ENCODE results near the gene NARF. TPM values are rescaled to one million over a fixed set of nuclear protein-coding genes. Genes with fewer than 3 reads are reported as not detected.

The NARF gene
- total and polyA plus RNA-seq, 2 experiments from 2014 or later: 113 to 215 TPM

DNA sequence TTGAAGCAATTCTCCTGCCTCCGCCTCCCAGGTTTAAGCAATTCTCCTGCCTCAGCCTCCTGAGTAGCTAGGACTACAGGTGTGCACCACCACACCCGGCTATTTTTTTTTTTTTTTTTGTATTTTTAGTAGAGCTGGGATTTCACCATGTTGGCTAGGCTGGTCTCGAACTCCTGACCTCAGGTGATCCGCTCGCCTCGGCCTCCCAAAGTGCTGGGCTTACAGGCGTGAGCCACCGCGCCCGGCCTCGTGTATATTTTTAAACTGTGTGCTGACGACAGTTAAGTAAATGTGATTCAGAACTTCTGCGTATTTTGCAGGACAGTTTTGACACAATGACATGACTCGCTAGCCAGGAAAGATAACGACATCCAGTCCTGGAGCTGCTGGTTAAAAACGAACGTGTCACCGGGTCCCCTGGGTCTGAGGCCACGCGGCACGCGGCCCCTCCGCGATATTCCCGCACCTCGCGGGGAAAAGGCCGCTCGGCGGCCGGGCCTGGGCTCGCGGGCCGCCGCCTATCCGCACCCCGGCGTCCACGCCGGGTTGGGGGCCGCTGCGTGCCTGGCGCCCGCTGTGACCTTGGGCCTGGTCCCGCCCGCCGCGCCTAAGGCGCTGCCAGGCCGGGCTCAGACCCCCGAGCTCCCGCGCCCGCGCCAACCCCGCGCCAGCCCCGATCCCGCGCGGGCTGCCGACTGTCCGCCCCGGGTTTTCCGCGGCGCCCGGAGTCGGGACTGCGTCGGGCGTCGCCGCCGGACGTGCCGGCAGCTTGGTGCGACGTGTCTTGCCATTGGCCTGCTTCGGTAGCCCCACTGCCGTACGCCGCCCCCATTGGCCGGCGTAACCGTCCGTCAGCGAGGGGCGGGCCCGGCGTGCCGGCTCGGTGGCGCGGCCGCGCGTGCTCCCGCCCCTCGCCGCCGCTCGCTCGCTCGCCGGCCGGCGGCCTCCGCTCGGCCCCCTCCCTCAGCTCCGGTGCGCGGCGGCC, 60.6 kb downstream of the NARF start, which contains the start of gene FOXK2:
Gene FOXK2 (plus strand): TSS at position 907 of the 985 bp plus-strand sequence. CDS start 157 bp downstream, outside the sequence.
- Histone ChIP-seq H3K27me3 (no peaks in the 10 kb centered on the region), H3K27ac (peak within 1 kb of the TSS; percentile 92), H3K9me3 (ENCODE audit: low read depth) (no peaks in the 10 kb centered on the region), H3K4me1 (ENCODE audit: low read depth) (no peaks in the 10 kb centered on the region), H3K36me3 (no peaks in the 10 kb centered on the region), H3K4me3 (peak within 1 kb of the TSS; percentile 93)
- DNase-seq (ENCODE audit: low read depth in 1 of 2, low spot score in 1 of 2): peak; percentile 96 to 97
- TF ChIP-seq, protein P1, sequence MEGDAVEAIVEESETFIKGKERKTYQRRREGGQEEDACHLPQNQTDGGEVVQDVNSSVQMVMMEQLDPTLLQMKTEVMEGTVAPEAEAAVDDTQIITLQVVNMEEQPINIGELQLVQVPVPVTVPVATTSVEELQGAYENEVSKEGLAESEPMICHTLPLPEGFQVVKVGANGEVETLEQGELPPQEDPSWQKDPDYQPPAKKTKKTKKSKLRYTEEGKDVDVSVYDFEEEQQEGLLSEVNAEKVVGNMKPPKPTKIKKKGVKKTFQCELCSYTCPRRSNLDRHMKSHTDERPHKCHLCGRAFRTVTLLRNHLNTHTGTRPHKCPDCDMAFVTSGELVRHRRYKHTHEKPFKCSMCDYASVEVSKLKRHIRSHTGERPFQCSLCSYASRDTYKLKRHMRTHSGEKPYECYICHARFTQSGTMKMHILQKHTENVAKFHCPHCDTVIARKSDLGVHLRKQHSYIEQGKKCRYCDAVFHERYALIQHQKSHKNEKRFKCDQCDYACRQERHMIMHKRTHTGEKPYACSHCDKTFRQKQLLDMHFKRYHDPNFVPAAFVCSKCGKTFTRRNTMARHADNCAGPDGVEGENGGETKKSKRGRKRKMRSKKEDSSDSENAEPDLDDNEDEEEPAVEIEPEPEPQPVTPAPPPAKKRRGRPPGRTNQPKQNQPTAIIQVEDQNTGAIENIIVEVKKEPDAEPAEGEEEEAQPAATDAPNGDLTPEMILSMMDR (IDR thresholded peaks at IDR 0.05; ENCODE audit: low read depth, low read length): no peak

DNA sequence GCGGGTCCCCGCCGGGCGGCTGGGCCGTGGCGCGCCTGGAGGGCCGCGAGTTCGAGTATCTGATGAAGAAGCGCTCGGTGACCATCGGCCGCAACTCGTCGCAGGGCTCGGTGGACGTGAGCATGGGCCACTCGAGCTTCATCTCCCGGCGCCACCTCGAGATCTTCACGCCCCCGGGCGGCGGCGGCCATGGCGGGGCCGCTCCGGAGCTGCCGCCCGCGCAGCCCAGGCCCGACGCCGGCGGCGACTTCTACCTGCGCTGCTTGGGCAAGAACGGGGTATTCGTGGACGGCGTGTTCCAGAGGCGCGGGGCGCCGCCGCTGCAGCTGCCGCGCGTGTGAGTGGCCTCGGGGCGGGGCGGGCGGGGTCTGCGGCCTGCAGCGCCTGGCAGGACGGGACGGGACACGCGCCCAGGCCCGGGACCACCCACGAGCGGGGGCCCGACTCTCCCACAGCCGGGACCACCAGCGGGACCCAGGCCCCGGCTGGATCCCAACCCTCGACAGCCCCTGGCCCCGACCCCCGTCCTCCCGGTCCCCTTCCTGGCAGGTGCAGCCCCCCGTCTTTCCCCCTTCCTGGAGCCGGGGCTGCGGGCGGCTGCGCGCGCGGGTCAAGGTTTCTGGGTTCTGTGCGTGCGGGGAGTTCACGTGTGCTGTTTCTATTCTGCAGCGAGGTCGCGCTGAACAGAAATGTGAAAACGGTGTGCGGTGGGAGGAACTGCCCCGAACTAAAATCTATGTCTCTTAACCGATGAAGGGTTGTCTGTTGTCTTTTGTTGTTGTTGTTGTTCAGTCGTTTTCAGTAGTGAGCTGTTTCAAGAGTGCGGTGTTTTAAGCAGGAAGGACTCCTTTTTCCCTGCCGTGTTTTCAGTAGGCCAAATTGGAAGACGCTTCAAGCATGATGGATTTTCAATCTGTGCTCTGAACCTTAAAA, 61.7 kb downstream of the NARF start:
- peak overlapping the region; percentile 83 for H3K27ac ChIP-seq
- H3K4me1 ChIP-seq (ENCODE audit: low read depth): peaks cover 5% of the 10 kb centered on the region
- peak overlapping the region; percentile 93 for H3K4me3 ChIP-seq
- DNase-seq (ENCODE audit: low read depth in 1 of 2, low spot score in 1 of 2): peak; percentile 31 to 47
- TF ChIP-seq, protein P1 (IDR thresholded peaks at IDR 0.05; ENCODE audit: low read depth, low read length): no peak
- H3K27me3 ChIP-seq: no peaks in the 10 kb centered on the region
- H3K9me3 ChIP-seq (ENCODE audit: low read depth): no peaks in the 10 kb centered on the region
- no peaks in the 10 kb centered on the region for H3K36me3 ChIP-seq

DNA sequence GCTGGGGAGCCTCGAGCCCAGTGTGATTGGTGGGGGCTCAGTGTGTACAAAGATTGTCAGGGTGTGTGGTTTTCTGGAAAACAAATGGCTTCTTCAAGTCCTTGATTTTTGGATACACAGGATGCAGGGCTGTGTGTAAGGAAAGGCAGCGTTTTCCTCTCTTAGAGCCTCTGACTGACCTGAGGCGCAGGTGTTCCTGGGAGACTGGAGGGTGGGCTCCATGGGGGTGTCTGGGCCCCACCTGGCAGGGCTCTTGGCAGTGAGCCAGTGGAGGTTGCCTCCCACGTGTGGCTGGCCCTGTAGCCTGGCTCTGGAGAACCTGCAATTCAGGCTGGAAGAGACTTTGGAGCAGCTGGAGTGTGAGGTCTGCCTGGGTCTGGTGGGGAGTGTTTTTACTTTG, 66.0 kb downstream of the NARF start:
- Histone ChIP-seq H3K27me3 (no peaks in the 10 kb centered on the region), H3K4me3 (no peak overlapping the region), H3K4me1 (ENCODE audit: low read depth) (peaks cover 18% of the 10 kb centered on the region), H3K9me3 (ENCODE audit: low read depth) (no peaks in the 10 kb centered on the region), H3K36me3 (no peaks in the 10 kb centered on the region), H3K27ac (peak overlapping the region; percentile 62)
- DNase-seq (ENCODE audit: low read depth in 1 of 2, low spot score in 1 of 2): no peak
- TF ChIP-seq, protein P1 (IDR thresholded peaks at IDR 0.05; ENCODE audit: low read depth, low read length): no peak

DNA sequence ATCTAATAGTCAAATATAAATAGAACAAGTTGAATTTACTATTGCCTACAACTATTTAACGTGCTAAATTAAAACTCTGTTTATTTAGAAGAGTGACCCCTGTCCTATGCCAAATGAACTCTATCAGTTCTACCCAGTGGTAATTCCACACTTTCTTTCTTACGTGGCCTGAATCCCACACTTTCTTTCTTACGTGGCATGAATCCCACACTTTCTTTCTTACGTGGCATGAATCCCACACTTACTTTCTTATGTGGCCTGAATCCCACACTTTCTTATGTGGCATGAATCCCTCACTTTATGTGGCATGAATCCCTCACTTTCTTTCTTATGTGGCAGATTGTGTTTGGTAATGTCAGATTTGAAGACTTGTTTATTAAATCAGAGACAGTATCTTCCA, 67.2 kb downstream of the NARF start:
- TF ChIP-seq, protein P1 (IDR thresholded peaks at IDR 0.05; ENCODE audit: low read depth, low read length): no peak
- H3K36me3 ChIP-seq: no peaks in the 10 kb centered on the region
- no peaks in the 10 kb centered on the region for H3K27me3 ChIP-seq
- peaks cover 26% of the 10 kb centered on the region for H3K4me1 ChIP-seq (ENCODE audit: low read depth)
- H3K27ac ChIP-seq: peak overlapping the region; percentile 34
- no peak overlapping the region for H3K4me3 ChIP-seq
- H3K9me3 ChIP-seq (ENCODE audit: low read depth): no peaks in the 10 kb centered on the region
- DNase-seq (ENCODE audit: low read depth in 1 of 2, low spot score in 1 of 2): no peak

DNA sequence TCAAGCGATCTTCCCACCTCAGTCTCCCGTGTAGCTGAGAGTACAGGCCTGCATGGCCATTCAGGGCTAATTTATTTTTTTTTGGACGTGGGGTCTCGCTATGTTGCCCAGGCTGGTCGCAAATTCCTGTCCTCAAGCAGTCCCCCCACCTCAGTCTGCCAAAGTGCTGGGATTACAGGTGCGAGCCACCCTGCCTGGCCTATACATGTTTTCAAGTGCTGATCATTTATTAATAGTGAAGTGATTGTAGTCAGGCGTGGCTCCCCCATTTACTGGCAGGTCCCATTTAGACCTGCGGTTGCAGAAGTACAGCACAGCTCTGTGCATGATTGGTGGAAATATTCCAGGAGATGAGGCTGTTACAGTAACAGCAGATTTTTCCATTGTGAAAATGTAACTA, 69.4 kb downstream of the NARF start:
- TF ChIP-seq, protein P1 (IDR thresholded peaks at IDR 0.05; ENCODE audit: low read depth, low read length): no peak
- no peak for DNase-seq (ENCODE audit: low read depth in 1 of 2, low spot score in 1 of 2)

More for the DNA sequence above, 69.4 kb downstream of the NARF start:
- H3K9me3 ChIP-seq (ENCODE audit: low read depth): no peaks in the 10 kb centered on the region
- H3K27ac ChIP-seq: peak overlapping the region; percentile 60
- H3K36me3 ChIP-seq: no peaks in the 10 kb centered on the region
- no peaks in the 10 kb centered on the region for H3K27me3 ChIP-seq
- H3K4me3 ChIP-seq: no peak overlapping the region
- peaks cover 30% of the 10 kb centered on the region for H3K4me1 ChIP-seq (ENCODE audit: low read depth)

Measured in cardiac muscle cell (in vitro differentiated cells and primary cell).